GM18951 (cell line): ENCODE results near the gene MCCD1.
A peak's percentile ranks its signal among the peaks of the same experiment; 100 is the strongest.
"Not testable (repeated sequence)": the region's sequence is repeated elsewhere in the genome, so short reads cannot be mapped to it uniquely, and the experiment has no call there.

Experiments used
- POLR2A ChIP-seq: IDR thresholded peaks from 4 replicates; pipeline ENCODE4 v1.6.1; 2011; ENCODE audit warnings: mild to moderate bottlenecking; ENCODE audit not compliant: insufficient read length, insufficient read depth; ENCODE audit errors: extremely low read depth
- in situ Hi-C: fragments of 300-500 bp; cut with MboI; formaldehyde crosslinking; loops from one replicate; pipeline ENCODE4 v1.12.0; 2022; ENCODE audit warnings: low sequenced_read_pairs, mixed read lengths, inconsistent platforms; ENCODE audit not compliant: unreplicated experiment

Gene MCCD1

DNA sequence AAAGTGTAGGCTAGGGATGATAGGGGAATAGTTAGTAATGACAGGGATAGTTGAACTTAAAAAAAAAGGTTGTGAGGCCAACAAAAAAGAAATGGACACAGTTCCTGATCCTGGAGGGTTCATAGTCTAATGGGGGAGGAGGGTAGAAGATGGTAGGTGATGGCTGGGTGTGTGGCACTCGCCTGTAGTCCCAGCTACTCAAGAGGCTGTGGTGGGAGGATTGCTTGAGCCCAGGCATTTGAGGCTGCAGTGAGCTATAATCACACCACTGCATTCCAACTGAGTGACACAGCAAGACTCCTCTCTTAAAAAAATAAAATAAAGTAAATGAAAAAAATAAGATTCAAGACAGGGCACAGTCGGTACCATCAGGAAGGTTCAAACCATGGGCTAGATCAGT lies 33.2 kb upstream of the MCCD1 start:
- in situ Hi-C loops = no loop called here
- TF ChIP-seq POLR2A = no peak

DNA sequence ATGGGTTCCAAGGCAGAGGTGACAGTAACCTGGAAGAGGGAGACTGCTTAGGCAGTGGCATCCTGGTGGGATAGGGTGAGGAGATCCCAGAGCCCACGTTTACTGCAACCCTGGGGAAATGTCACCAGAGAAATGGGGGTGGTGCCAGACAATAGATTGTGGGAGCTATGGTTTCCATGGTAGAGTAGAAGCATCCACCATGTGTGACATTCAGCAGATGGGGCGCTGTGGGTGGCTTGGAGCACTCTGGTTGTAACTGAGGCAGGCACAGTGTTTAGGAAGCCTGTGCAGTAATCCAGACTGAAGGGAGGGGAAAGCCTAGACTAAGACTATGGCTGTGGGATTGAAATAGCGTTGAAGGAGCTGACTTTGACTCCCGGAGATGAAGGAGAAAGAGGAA lies 31.9 kb upstream of the MCCD1 start:
- in situ Hi-C loops = not testable (repeated sequence)

DNA sequence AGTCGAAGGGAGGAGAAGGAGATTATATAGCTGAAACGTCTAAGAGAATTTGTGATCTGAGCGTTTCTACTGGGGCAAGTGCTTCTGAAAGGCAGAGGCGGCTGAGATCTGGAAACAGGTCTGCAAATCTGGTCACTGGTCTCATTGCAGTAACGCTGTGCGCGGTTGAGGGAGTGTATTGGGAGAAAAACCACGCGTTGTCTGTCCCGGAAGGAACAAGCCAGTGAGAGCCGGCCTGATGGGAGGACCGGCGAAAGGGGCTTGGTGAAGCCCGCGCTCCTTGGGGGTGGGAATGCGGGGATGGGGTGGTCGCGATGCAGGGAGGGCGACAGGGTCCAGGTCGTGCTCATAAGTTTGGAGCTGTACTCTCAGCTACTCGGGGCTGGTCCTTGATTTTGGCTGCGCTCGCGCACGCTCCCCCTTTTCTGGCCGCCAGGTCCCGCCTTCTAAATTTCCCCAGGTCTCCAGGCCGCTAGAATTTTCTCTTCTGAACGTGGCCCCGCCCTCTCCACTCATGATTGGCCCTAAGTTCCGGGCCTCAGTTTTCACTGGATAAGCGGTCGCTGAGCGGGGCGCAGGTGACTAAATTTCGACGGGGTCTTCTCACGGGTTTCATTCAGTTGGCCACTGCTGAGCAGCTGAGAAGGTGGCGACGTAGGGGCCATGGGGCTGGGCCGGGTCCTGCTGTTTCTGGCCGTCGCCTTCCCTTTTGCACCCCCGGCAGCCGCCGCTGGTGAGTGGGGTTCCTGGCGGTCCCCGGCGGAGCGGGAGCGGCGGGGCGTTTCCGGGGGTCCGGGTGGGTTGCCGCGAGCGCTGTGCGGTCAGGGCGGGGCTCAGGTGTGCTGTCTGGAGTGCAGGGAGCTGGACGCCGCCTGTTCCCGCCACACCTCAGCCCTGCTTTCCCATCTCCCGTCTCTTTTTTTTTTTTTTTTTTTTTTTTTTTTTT lies 31.0 kb upstream of the MCCD1 start, which contains the start of gene MICB:
MICB (plus strand) TSS at position 615 of the 946 bp plus-strand sequence; CDS start at position 664, 49 bp downstream.
- TF ChIP-seq POLR2A = peak; percentile 66
- in situ Hi-C loops = no loop called here

GRCh38 chr6:31498748-31499147 lies 30.0 kb upstream of the MCCD1 start:
- in situ Hi-C loops = no loop called here
- TF ChIP-seq POLR2A = no peak

DNA sequence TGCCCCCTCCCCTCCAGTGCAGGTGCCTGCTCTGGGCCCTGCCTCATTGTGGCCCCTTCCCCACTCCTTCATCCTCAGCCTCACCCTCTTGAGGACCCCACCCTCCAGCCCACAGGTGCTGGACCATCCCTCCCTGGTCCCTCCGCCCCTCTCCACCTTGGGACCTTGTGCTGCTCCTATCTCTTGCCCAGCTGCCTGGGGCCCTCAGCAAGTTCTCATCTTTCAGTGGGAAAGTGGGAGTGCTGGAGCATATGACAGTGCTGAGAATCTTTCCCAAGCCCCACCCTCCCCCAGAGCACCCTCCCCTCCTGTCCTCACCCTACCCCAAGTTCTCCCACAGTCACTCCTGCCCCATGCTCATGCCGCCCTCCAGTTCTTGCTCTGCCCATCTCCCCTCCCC lies 29.1 kb upstream of the MCCD1 start:
- in situ Hi-C loops = not testable (repeated sequence)

GRCh38 chr6:31502586-31502985 lies 26.2 kb upstream of the MCCD1 start:
- TF ChIP-seq POLR2A = no peak
- in situ Hi-C loops = no loop called here

DNA sequence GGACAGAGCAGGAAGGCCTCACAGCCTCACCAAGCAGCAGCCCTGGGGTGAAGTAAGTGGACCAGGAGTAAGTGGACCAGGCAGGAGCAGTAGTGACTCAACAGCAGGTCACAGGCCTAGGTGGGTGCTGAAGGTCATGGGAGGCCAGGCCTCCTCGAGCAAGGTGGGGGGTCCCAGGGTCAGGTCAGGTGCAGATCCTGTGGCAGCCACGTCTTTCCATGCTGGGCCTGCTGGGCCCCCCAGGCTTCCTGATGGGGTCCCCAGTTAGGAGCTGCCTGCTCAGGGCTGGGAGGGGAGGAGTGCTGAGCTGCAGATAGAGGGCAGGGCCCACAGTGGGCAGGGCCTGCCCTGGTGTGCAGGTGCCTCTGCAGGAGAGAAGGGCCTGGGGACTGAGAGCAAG lies 19.7 kb upstream of the MCCD1 start:
- in situ Hi-C loops = not testable (repeated sequence)

GRCh38 chr6:31510007-31510406 lies 18.8 kb upstream of the MCCD1 start:
- TF ChIP-seq POLR2A = no peak
- in situ Hi-C loops = no loop called here

GRCh38 chr6:31513456-31514165 lies 15.2 kb upstream of the MCCD1 start:
- TF ChIP-seq POLR2A = no peak
- in situ Hi-C loops = no loop called here

GRCh38 chr6:31521835-31522234 lies 6.9 kb upstream of the MCCD1 start:
- no peak for TF ChIP-seq POLR2A
- in situ Hi-C loops = no loop called here

- TF ChIP-seq POLR2A = no peak
- in situ Hi-C loops = no loop called here
Observed at GRCh38 chr6:31525553-31525931, 3.2 kb upstream of the MCCD1 start.

DNA sequence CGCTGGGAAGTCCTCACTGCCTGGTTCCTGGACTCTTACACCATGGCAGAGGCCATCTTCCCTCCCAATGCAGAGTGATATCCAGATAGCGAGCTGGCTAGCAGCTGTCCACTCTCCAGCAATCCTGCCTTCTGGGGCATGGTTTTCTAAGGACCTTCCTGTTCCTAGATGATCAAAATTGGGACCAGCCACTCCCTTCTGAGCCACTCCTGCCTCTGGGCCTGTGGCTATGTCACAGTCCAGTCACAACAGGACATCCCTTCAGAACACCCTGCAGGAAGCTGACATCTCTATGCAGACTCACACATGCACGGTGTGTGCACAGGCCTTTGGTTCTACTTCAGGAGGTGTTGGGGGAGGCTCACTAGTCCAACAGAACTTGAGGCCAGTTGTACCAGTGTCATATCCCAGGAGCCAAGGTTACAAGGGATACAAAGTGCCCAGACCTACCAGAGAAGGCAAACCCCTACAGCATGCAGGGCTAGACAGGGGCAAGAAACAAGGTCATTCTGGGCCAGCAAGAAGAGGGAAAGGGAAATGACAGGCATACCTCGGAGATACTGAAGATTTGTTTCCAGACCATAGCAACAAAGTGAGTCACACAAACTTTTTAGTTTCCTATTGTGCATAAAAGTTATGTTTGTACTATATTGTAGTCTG lies 2.7 kb upstream of the MCCD1 start:
- TF ChIP-seq POLR2A = no peak
- in situ Hi-C loops = no loop called here

GRCh38 chr6:31528307-31528777 lies 420 bp upstream of the MCCD1 start:
- in situ Hi-C loops = no loop called here
- TF ChIP-seq POLR2A = no peak

DNA sequence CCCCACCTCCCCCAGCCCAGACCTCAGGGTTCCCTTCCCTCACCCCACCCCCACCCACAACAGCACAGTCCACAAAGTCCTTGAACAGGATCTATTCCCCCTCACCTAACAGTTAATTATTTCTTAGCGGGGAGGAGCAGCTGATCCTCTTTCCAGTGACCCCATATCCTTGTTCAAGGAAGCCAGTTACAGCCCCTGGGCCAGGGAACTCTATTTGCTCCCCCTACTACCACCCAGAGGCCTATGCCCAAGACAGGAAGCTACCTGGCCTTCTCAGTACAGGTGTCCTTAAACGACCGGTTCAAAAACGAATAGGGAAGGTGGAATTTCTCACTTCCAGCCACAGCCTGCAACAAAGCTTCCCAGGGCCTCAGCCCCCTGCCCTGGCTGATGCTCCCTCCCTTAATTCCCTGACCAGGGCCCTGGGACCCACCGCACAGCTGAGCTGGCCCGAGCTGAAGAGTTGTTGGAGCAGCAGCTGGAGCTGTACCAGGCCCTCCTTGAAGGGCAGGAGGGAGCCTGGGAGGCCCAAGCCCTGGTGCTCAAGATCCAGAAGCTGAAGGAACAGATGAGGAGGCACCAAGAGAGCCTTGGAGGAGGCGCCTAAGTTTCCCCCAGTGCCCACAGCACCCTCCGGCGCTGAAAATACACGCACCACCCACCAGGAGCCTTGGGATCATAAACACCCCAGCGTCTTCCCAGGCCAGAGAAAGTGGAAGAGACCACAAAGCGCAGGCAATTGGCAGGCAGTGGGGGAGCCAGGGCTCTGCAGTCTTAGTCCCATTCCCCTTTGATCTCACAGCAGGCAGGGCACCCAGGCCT lies 778 bp downstream of the MCCD1 start:
- no peak for TF ChIP-seq POLR2A
- in situ Hi-C loops = no loop called here
